ENCODE results near the gene ADAMTS15.

DNA sequence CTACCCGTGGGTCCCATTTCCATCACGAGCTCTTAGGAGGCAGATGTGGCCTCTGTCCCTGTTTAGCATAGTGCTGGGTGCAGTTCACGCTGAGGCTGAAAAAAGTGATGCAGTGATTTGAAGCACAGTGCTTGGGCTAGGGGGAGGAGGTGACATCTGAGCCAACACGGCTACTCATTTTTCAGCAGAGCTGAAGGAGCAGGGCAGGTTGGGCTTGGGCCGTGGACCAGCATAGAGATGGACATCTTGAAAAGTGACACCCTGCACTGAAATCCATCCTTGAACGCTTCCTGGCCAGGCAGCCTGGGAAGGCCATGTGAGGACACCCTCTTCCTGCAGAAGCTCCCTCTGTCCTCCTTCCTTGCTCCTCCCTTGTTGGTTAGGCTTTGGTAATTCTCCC is 66.4 kb downstream of the ADAMTS15 start:
- TF ChIP-seq CTCF (IDR thresholded peaks at IDR 0.05), result no peak
- TF ChIP-seq EZH2 (IDR thresholded peaks at IDR 0.05; ENCODE audit: borderline replicate concordance, insufficient read depth, low read depth, low read length, poor library complexity, severe bottlenecking), result no peak

Data from B cell (primary cell).